ENCODE data around the gene RNF223.
A peak's percentile ranks its signal among the peaks of the same experiment; 100 is the strongest.
"Not testable (repeated sequence)": the region's sequence is repeated elsewhere in the genome, so short reads cannot be mapped to it uniquely, and the experiment has no call there.

Gene RNF223

GRCh38 chr1:1074631-1075147 lies 583 bp upstream of the RNF223 start:
- FAIRE-seq (no peak), DNase-seq (ENCODE audit: insufficient read length, low spot score) (no peak)

- DNase-seq (ENCODE audit: insufficient read length, low spot score) (no peak), FAIRE-seq (no peak)
Observed at GRCh38 chr1:1072849-1073742, 1.0 kb downstream of the RNF223 start.

GRCh38 chr1:1072299-1072848 lies 1.7 kb downstream of the RNF223 start:
- no peak for DNase-seq (ENCODE audit: insufficient read length, low spot score)
- FAIRE-seq, result no peak

- DNase-seq (ENCODE audit: insufficient read length, low spot score) (no peak), FAIRE-seq (no peak)
Observed at GRCh38 chr1:1071486-1072298, 2.4 kb downstream of the RNF223 start.

- FAIRE-seq (no peak), DNase-seq (ENCODE audit: insufficient read length, low spot score) (peak; percentile 70)
Observed at GRCh38 chr1:1069711-1070676, 4.1 kb downstream of the RNF223 start.

GRCh38 chr1:1069056-1069710 lies 4.9 kb downstream of the RNF223 start:
- peak; percentile 97 for FAIRE-seq
- peak; percentile 99 for DNase-seq (ENCODE audit: insufficient read length, low spot score)

GRCh38 chr1:1068517-1069055 lies 5.5 kb downstream of the RNF223 start:
- peak; percentile 80 for FAIRE-seq
- peak; percentile 84 for DNase-seq (ENCODE audit: insufficient read length, low spot score)

GRCh38 chr1:1067860-1068516 lies 6.1 kb downstream of the RNF223 start:
- no peak for FAIRE-seq
- DNase-seq (ENCODE audit: insufficient read length, low spot score), result no peak

GRCh38 chr1:1067284-1067859 lies 6.7 kb downstream of the RNF223 start:
- no peak for FAIRE-seq

GRCh38 chr1:1066403-1067283 lies 7.5 kb downstream of the RNF223 start:
- FAIRE-seq (no peak), DNase-seq (ENCODE audit: insufficient read length, low spot score) (no peak)

More at GRCh38 chr1:1067284-1067859, 6.7 kb downstream of the RNF223 start:
- DNase-seq (ENCODE audit: insufficient read length, low spot score), result no peak

GRCh38 chr1:1065940-1066304 lies 8.2 kb downstream of the RNF223 start:
- FAIRE-seq; DNase-seq (ENCODE audit: insufficient read length, low spot score): not testable (repeated sequence)

GRCh38 chr1:1065265-1065939 lies 8.7 kb downstream of the RNF223 start:
- no peak for DNase-seq (ENCODE audit: insufficient read length, low spot score)
- FAIRE-seq, result no peak

- FAIRE-seq (peak; percentile 85), DNase-seq (ENCODE audit: insufficient read length, low spot score) (peak; percentile 96)
Observed at GRCh38 chr1:1063945-1064831, 9.9 kb downstream of the RNF223 start.

GRCh38 chr1:1063261-1063944 lies 10.7 kb downstream of the RNF223 start:
- DNase-seq (ENCODE audit: insufficient read length, low spot score) (no peak), FAIRE-seq (no peak)
